Activated CD8-positive, alpha-beta T cell treated with anti-CD3 and anti-CD28 coated beads for 36 hours (primary cell): ENCODE results near the gene LCN2. TPM values are rescaled to one million over a fixed set of nuclear protein-coding genes. Genes with fewer than 3 reads are reported as not detected.
A peak's percentile ranks its signal among the peaks of the same experiment; 100 is the strongest.

Source experiments
- ATAC-seq: fragments of 200-7000 bp; cut with Tn5 transposase; one replicate; pipeline ENCODE4 v1.10.0; 2021; ENCODE audit warnings: mild to moderate bottlenecking, moderate library complexity
- CTCF ChIA-PET: fragments of 350-600 bp; sonication (Branson Sonifier 250); formaldehyde crosslinking; loops from one replicate; lab custom pipeline; 2021; ENCODE audit warnings: antibody characterized with exemption; lab: Charles Lee
- POLR2A ChIA-PET: fragments of 350-600 bp; sonication (Branson Sonifier 250); formaldehyde crosslinking; loops from one replicate; lab custom pipeline; 2021; ENCODE audit warnings: antibody characterized with exemption; lab: Charles Lee
- DNase-seq: peaks from one replicate; pipeline ENCODE4 v3.0.0-alpha.2; 2020
- H3K27ac Mint-ChIP-seq: one replicate; pipeline ENCODE4 v1.8.0; 2021; ENCODE audit warnings: mild to moderate bottlenecking, mixed read lengths
- H3K27me3 Mint-ChIP-seq: one replicate; pipeline ENCODE4 v1.8.0; 2021; ENCODE audit warnings: mixed read lengths
- H3K36me3 Mint-ChIP-seq: one replicate; pipeline ENCODE4 v1.8.0; 2021; ENCODE audit warnings: low read depth, mixed read lengths
- H3K4me1 Mint-ChIP-seq: one replicate; pipeline ENCODE4 v1.8.0; 2021; ENCODE audit warnings: low read depth, mixed read lengths
- H3K4me3 Mint-ChIP-seq: one replicate; pipeline ENCODE4 v1.8.0; 2021; ENCODE audit warnings: mild to moderate bottlenecking, moderate library complexity, mixed read lengths
- H3K9me3 Mint-ChIP-seq: one replicate; pipeline ENCODE4 v1.8.0; 2021; ENCODE audit warnings: mixed read lengths
- intact Hi-C: fragments of 100-400 bp; cut with micrococcal nuclease; formaldehyde crosslinking; loops from one replicate; pipeline ENCODE4 v1.10.0; 2022
- total RNA-seq, 2 experiments: library from RNA; stranded (reverse); gene quantifications; one replicate each; pipeline ENCODE4 v1.2.3, GENCODE V29; 2021
- TF ChIP-seq, protein P1 (sequence below): fragments of 200-600 bp; IDR thresholded peaks from one replicate; pipeline ENCODE4 v1.8.0; 2022; ENCODE audit warnings: antibody characterized with exemption, mild to moderate bottlenecking

Gene LCN2
- total RNA-seq, 2 experiments from 2014 or later: not detected

DNA sequence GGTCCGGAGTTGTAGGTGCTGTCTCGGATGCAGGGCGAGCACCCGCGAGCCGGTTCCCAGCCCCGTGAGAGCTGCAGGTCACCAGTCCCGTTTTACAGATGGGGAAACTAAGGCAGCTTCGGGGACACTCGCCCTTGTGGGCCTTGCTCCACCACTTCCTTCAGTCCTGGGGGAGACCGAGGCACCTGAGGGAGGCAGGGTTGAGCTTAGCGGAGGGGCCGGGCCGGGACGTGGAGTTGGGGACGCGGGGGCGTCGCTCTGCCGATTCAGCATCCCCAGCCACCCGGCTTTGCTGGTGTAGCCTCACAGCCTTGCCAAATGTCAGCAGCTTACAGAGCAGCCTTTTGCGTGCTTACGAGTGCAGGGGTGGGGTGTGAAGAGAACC lies 11.3 kb downstream of the LCN2 start:
- intact Hi-C loops: no loop called here

DNA sequence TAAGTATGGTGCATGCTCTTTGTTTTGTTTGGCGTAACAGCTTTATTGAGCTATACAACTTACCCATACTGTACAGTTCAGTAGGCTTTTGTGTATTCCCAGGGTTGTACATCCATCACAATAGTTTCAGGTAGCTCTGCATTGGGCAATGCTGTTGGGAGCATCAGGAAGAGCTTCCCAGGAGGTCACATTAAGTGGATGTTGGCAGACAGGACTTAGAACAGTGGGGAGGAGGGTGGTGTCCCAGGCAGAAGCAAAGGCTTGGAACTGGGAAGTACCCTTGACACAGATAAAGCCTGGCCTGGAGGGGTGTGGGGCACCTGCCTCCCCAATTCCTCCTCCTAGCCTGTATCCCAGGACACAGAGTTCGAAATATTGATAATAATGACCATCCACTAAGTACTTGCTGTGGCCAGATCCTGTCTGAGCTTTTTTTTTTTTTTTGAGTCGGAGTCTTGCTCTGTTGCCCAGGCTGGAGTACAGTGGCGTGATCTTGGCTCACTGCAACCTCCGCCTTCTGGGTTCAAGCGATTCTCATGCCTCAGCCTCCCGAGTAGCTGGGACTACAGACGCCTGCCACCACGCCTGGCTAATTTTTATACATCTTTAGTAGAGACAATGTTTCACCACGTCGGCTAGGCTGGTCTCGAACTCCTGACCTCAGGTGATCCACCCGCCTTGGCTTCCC lies 12.1 kb downstream of the LCN2 start:
- ChIA-PET POLR2A (interaction anchor here (0.6 to 1.8 kb wide), 9 partner anchors 9 to 208 kb away, joined by 3 to 9 read pairs (median 3); no protein-coding TSS in a partner anchor), CTCF (interaction anchor here (1.1 to 2.7 kb wide), 4 partner anchors 15 to 45 kb away, joined by 3 to 10 read pairs (median 6); no protein-coding TSS in a partner anchor)
- Mint-ChIP-seq H3K4me1 (peaks cover 24% of the 10 kb centered on the region), H3K9me3 (no peaks in the 10 kb centered on the region), H3K36me3 (peaks cover 23% of the 10 kb centered on the region), H3K27ac (peak overlapping the region; percentile 87), H3K27me3 (no peaks in the 10 kb centered on the region), H3K4me3 (peak overlapping the region; percentile 81)
- TF ChIP-seq, protein P1, sequence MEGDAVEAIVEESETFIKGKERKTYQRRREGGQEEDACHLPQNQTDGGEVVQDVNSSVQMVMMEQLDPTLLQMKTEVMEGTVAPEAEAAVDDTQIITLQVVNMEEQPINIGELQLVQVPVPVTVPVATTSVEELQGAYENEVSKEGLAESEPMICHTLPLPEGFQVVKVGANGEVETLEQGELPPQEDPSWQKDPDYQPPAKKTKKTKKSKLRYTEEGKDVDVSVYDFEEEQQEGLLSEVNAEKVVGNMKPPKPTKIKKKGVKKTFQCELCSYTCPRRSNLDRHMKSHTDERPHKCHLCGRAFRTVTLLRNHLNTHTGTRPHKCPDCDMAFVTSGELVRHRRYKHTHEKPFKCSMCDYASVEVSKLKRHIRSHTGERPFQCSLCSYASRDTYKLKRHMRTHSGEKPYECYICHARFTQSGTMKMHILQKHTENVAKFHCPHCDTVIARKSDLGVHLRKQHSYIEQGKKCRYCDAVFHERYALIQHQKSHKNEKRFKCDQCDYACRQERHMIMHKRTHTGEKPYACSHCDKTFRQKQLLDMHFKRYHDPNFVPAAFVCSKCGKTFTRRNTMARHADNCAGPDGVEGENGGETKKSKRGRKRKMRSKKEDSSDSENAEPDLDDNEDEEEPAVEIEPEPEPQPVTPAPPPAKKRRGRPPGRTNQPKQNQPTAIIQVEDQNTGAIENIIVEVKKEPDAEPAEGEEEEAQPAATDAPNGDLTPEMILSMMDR: no peak
- DNase-seq (no peak), ATAC-seq (no peak)
- intact Hi-C loops: no loop called here

More for the DNA sequence above, 11.3 kb downstream of the LCN2 start:
- H3K27ac Mint-ChIP-seq: peak overlapping the region; percentile 87
- TF ChIP-seq, protein P1: no peak
- peak overlapping the region; percentile 81 for H3K4me3 Mint-ChIP-seq
- H3K9me3 Mint-ChIP-seq: no peaks in the 10 kb centered on the region
- peaks cover 24% of the 10 kb centered on the region for H3K4me1 Mint-ChIP-seq
- DNase-seq: peak; percentile 86
- H3K36me3 Mint-ChIP-seq: peaks cover 19% of the 10 kb centered on the region
- ChIA-PET POLR2A (interaction anchor here (0.6 to 1.8 kb wide), 10 partner anchors 10 to 209 kb away, joined by 3 to 9 read pairs (median 4); no protein-coding TSS in a partner anchor), CTCF (interaction anchor here (1.1 to 2.7 kb wide), 4 partner anchors 15 to 44 kb away, joined by 3 to 10 read pairs (median 6); no protein-coding TSS in a partner anchor)
- peak; percentile 57 for ATAC-seq
- no peaks in the 10 kb centered on the region for H3K27me3 Mint-ChIP-seq

DNA sequence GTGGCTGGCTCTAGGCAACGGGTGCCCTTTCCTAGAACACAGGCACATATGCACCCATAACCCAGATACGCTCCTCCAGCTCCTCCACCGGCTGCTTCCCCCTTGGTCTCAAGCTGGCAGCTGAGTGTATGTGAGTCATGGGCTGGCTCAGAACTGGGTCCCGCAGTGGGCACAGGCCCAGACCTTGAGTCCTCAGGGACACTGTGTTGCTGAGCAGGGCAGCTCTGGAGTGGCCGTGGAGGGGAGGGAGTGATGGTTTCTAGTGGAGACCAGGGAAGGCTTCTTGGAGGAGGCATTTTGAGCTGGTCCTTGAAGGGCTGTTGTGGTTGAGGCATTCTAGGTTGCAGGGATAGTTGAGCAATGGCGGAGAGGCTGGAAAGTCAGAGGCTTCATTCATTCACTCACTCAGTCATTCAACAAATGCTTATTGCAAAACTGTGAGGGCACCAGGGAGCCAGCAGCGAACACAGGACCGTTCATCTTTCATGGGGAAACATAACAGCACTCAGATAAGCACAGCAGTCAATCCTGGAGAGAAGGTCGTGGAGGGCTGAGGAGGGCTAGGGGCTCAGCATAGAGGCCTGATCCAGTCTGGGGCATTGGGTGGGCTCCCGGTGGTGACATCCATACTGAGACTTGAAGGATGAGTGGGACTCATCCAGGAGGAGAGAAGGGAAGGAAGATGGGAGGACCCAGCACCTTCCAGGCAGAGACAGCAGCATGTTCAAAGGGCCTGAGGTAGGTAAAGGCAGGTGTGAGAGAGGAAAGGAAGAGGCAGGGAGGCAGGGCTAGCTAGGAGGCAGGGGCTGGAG lies 13.2 kb downstream of the LCN2 start:
- no peaks in the 10 kb centered on the region for H3K27me3 Mint-ChIP-seq
- peak overlapping the region; percentile 81 for H3K4me3 Mint-ChIP-seq
- ChIA-PET CTCF (interaction anchor here (1.6 kb wide), 1 partner anchor 13 kb away, joined by 4 read pairs; no protein-coding TSS in a partner anchor), POLR2A (interaction anchor here (0.6 to 1.8 kb wide), 3 partner anchors 10 to 33 kb away, joined by 3 to 4 read pairs (median 3); no protein-coding TSS in a partner anchor)
- DNase-seq (no peak), ATAC-seq (no peak)
- peaks cover 26% of the 10 kb centered on the region for H3K36me3 Mint-ChIP-seq
- H3K4me1 Mint-ChIP-seq: peaks cover 24% of the 10 kb centered on the region
- TF ChIP-seq, protein P1: no peak
- peak overlapping the region; percentile 14 for H3K27ac Mint-ChIP-seq
- no peaks in the 10 kb centered on the region for H3K9me3 Mint-ChIP-seq
- intact Hi-C loops: no loop called here

DNA sequence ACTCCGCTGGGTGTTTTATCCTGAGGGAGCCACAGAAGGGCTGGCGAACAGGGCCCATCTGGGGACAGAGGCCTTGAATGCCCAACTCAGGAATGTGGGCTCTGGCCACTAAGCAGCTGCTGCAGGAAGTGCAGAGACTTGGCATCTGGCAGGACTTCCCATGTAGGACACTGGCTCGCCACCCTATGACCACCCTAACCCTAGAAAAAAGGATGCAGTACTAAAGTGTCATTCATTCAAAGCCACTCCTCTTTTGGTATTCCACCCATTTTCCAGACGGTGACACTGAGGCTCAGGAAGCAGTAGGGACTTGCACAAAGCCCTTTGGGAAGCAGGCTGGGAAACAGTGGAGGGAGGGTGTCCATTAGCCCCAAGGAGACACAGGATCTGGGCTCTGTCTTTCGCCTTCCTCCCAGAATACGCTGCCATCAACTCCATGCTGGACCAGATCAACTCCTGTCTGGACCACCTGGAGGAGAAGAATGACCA lies 13.8 kb downstream of the LCN2 start:
- POLR2A ChIA-PET: interaction anchor here (0.9 kb wide), 1 partner anchor 33 kb away, joined by 3 read pairs; no protein-coding TSS in a partner anchor
- ATAC-seq (no peak), DNase-seq (no peak)
- TF ChIP-seq, protein P1: no peak
- intact Hi-C loops: no loop called here
- no peak overlapping the region for H3K4me3 Mint-ChIP-seq
- H3K9me3 Mint-ChIP-seq: no peaks in the 10 kb centered on the region
- H3K4me1 Mint-ChIP-seq: peaks cover 24% of the 10 kb centered on the region
- H3K27me3 Mint-ChIP-seq: no peaks in the 10 kb centered on the region
- peaks cover 26% of the 10 kb centered on the region for H3K36me3 Mint-ChIP-seq
- CTCF ChIA-PET: no interaction called here
- H3K27ac Mint-ChIP-seq: no peak overlapping the region
